OCI-LY1 (cell line): ENCODE data around the gene ZNF655.

Source experiments
- H2AFZ ChIP-seq: fragments of 200-600 bp; sonication (generic), shearing (Covaris generic); 2 replicates; pipeline ENCODE4 v1.6.0; 2014; ENCODE audit warnings: antibody characterized with exemption, mild to moderate bottlenecking, low read length
- H3F3A ChIP-seq: fragments of 200-600 bp; sonication (generic), shearing (Covaris generic); 2 replicates; pipeline ENCODE4 v1.6.0; 2014; ENCODE audit warnings: mild to moderate bottlenecking, antibody characterized with exemption, low read length, moderate library complexity; ENCODE audit not compliant: insufficient read depth
- H3K27ac ChIP-seq: fragments of 200-600 bp; sonication (generic); 2 replicates; pipeline ENCODE4 v1.5.1; 2014; ENCODE audit warnings: low read length, mixed run types, mild to moderate bottlenecking, low read depth; ENCODE audit not compliant: poor library complexity, severe bottlenecking
- H3K27me3 ChIP-seq: fragments of 200-600 bp; sonication (generic); 2 replicates; pipeline ENCODE4 v1.6.0; 2014; ENCODE audit warnings: antibody characterized with exemption, mild to moderate bottlenecking, low read length, moderate library complexity; ENCODE audit not compliant: insufficient read depth
- H3K36me3 ChIP-seq: fragments of 200-600 bp; sonication (generic); 2 replicates; pipeline ENCODE4 v1.6.1; 2014; ENCODE audit warnings: mild to moderate bottlenecking, antibody characterized with exemption, low read length, moderate library complexity, mixed read lengths; ENCODE audit not compliant: insufficient read depth
- H3K4me1 ChIP-seq: fragments of 200-600 bp; sonication (generic); 2 replicates; pipeline ENCODE4 v1.5.1; 2014; ENCODE audit warnings: mild to moderate bottlenecking, low read length, moderate library complexity; ENCODE audit not compliant: insufficient read depth, severe bottlenecking
- H3K4me2 ChIP-seq: fragments of 200-600 bp; sonication (generic), shearing (Covaris generic); 2 replicates; pipeline ENCODE4 v1.6.1; 2014; ENCODE audit warnings: low read length
- H3K4me3 ChIP-seq: fragments of 200-600 bp; sonication (generic); 2 replicates; pipeline ENCODE4 v1.5.1; 2014; ENCODE audit warnings: low read length, low read depth, mild to moderate bottlenecking, mixed read lengths; ENCODE audit not compliant: poor library complexity, severe bottlenecking
- H3K79me2 ChIP-seq: fragments of 200-600 bp; shearing (Covaris generic); 2 replicates; pipeline ENCODE4 v1.6.1; 2016; ENCODE audit warnings: mixed run types, low read length, mixed read lengths; ENCODE audit not compliant: insufficient read depth
- H3K9ac ChIP-seq: fragments of 200-600 bp; sonication (generic), shearing (Covaris generic); 2 replicates; pipeline ENCODE4 v1.6.1; 2014; ENCODE audit warnings: mild to moderate bottlenecking, low read length, mixed read lengths
- H3K9me2 ChIP-seq: fragments of 200-600 bp; sonication (generic), shearing (Covaris generic); 2 replicates; pipeline ENCODE4 v1.6.1; 2014; ENCODE audit warnings: low read depth, mild to moderate bottlenecking, low read length, mixed read lengths
- H3K9me3 ChIP-seq: fragments of 200-600 bp; shearing (Covaris generic); 2 replicates; pipeline ENCODE4 v1.6.1; 2014; ENCODE audit warnings: low read length, mixed read lengths
- H4K20me1 ChIP-seq: fragments of 200-600 bp; sonication (generic), shearing (Covaris generic); 2 replicates; pipeline ENCODE4 v1.6.0; 2016; ENCODE audit warnings: mild to moderate bottlenecking, low read length; ENCODE audit not compliant: insufficient read depth
- CTCF ChIP-seq: fragments of 200-600 bp; sonication (generic), shearing (Covaris generic); IDR thresholded peaks from 2 replicates; pipeline ENCODE4 v1.5.1; 2017; ENCODE audit warnings: mild to moderate bottlenecking, antibody characterized with exemption, low read length, moderate library complexity, mixed read lengths
- EZH2 ChIP-seq: fragments of 200-600 bp; sonication (generic), shearing (Covaris generic); IDR thresholded peaks from 2 replicates; pipeline ENCODE4 v1.8.0; 2017; ENCODE audit warnings: borderline replicate concordance, mixed run types, mild to moderate bottlenecking, antibody characterized with exemption, low read length, moderate library complexity, mixed read lengths

ZNF655 gene

GRCh38 chr7:99525713-99526440 is 32.6 kb upstream of the ZNF655 start:
- Histone ChIP-seq H3K4me2 (no peak overlapping the region), H3K9ac (no peak overlapping the region), H3K79me2 (no peaks in the 10 kb centered on the region), H3F3A (no peaks in the 10 kb centered on the region), H2AFZ (no peak overlapping the region), H3K4me3 (no peak overlapping the region), H3K36me3 (peaks cover 70% of the 10 kb centered on the region), H3K27me3 (no peaks in the 10 kb centered on the region), H3K27ac (no peak overlapping the region), H3K4me1 (no peaks in the 10 kb centered on the region), H4K20me1 (no peaks in the 10 kb centered on the region), H3K9me3 (peaks cover 7% of the 10 kb centered on the region), H3K9me2 (no peaks in the 10 kb centered on the region)
- no peak for TF ChIP-seq EZH2
- TF ChIP-seq CTCF: peak; percentile 61; the same call in 1 of the 2 replicates

DNA sequence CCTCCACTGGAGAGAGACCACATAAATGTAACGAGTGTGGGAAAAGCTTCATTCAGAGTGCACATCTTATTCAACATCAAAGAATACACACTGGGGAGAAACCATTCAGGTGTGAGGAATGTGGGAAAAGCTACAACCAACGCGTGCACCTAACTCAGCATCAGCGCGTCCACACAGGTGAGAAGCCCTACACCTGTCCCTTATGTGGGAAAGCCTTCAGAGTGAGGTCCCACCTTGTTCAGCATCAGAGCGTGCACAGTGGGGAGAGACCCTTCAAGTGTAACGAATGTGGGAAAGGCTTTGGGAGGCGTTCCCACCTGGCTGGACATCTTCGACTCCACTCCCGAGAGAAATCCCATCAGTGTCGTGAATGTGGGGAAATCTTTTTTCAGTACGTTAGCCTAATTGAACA is 27.1 kb upstream of the ZNF655 start:
- H3K27me3 ChIP-seq: no peaks in the 10 kb centered on the region
- H3K9me2 ChIP-seq: no peaks in the 10 kb centered on the region
- no peaks in the 10 kb centered on the region for H3K79me2 ChIP-seq
- no peak overlapping the region for H3K9ac ChIP-seq
- H3K9me3 ChIP-seq: peaks cover 33% of the 10 kb centered on the region
- H3K36me3 ChIP-seq: peaks cover 75% of the 10 kb centered on the region
- H3K4me3 ChIP-seq: no peak overlapping the region
- no peak overlapping the region for H3K4me2 ChIP-seq
- H2AFZ ChIP-seq: no peak overlapping the region
- TF ChIP-seq CTCF: no peak
- no peak for TF ChIP-seq EZH2
- no peaks in the 10 kb centered on the region for H3K4me1 ChIP-seq
- no peak overlapping the region for H3K27ac ChIP-seq
- no peaks in the 10 kb centered on the region for H4K20me1 ChIP-seq
- H3F3A ChIP-seq: no peaks in the 10 kb centered on the region

DNA sequence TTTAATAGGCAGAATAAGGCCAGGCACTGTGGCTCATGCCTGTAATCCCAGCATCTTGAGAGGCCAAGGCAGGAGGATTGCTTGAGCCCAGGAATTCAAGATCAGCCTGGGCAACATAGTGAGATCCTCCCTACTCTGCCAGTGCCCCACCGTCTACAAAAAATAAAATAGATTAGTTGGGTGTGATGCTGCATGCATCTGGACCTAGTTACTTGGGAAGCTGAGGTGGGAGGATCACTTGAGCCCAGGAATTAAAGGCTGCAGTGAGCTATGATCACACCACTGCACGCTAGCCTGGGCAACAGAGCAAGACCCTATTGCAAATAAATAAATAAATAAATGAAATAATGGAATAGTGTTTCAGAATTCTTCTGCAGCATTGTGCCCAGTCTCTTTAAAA is 22.8 kb upstream of the ZNF655 start:
- no peaks in the 10 kb centered on the region for H3F3A ChIP-seq
- no peak overlapping the region for H3K9ac ChIP-seq
- H3K27ac ChIP-seq: no peak overlapping the region
- H3K79me2 ChIP-seq: no peaks in the 10 kb centered on the region
- peaks cover 38% of the 10 kb centered on the region for H3K9me3 ChIP-seq
- H2AFZ ChIP-seq: no peak overlapping the region
- no peaks in the 10 kb centered on the region for H3K4me1 ChIP-seq
- no peak overlapping the region for H3K4me3 ChIP-seq
- TF ChIP-seq CTCF (no peak), EZH2 (no peak)
- H3K36me3 ChIP-seq: peaks cover 32% of the 10 kb centered on the region
- no peaks in the 10 kb centered on the region for H3K27me3 ChIP-seq
- no peaks in the 10 kb centered on the region for H3K9me2 ChIP-seq
- no peak overlapping the region for H3K4me2 ChIP-seq
- H4K20me1 ChIP-seq: no peaks in the 10 kb centered on the region
